CD14-positive monocyte (primary cell): ENCODE data around the gene EFHC2. TPM values are rescaled to one million over a fixed set of nuclear protein-coding genes. Genes with fewer than 3 reads are reported as not detected.

ENCODE experiments used
- DNase-seq, 3 donors: peaks; one replicate each; pipeline ENCODE4 v3.0.0-alpha.2; 2011 to 2022
- H2AFZ ChIP-seq: 2 replicates; pipeline ENCODE4 v1.6.0; 2012; ENCODE audit warnings: mild to moderate bottlenecking, low read depth, low read length, inconsistent platforms; ENCODE audit not compliant: insufficient read depth, poor library complexity, severe bottlenecking
- H3K27ac ChIP-seq, 2 donors: 1 replicate in 1 of 2; 2 replicates in 1 of 2; pipeline ENCODE4 v1.5.1; 2012 to 2013; ENCODE audit warnings: low read length in 2 of 2, control low read depth in 1 of 2, inconsistent platforms in 1 of 2, low read depth in 1 of 2, mild to moderate bottlenecking in 1 of 2
- H3K27me3 ChIP-seq, 2 donors: one replicate each; pipeline versions ENCODE4 v1.6.0 to v1.6.1; 2011 to 2013; ENCODE audit warnings: low read length in 2 of 2; ENCODE audit not compliant: control insufficient read depth in 2 of 2, insufficient read depth in 2 of 2
- H3K36me3 ChIP-seq, 2 donors: replicated peaks in 1 of 2; 1 replicate in 1 of 2; 2 replicates in 1 of 2; pipeline versions ENCODE4 v1.5.1 to v1.6.1; 2012 to 2013; ENCODE audit warnings: low read length in 2 of 2, control low read depth in 1 of 2, inconsistent platforms in 1 of 2, mild to moderate bottlenecking in 1 of 2; ENCODE audit not compliant: insufficient read depth in 2 of 2, control insufficient read depth in 1 of 2
- H3K4me1 ChIP-seq, 2 donors: 1 replicate in 1 of 2; 2 replicates in 1 of 2; pipeline versions ENCODE4 v1.5.1 to v1.6.1; 2012 to 2013; ENCODE audit warnings: low read length in 2 of 2, control low read depth in 1 of 2, inconsistent platforms in 1 of 2, mild to moderate bottlenecking in 1 of 2, moderate library complexity in 1 of 2; ENCODE audit not compliant: insufficient read depth in 2 of 2, control insufficient read depth in 1 of 2
- H3K4me2 ChIP-seq: replicated peaks from 2 replicates; pipeline ENCODE3; 2012; ENCODE audit warnings: low read length, moderate library complexity, mild to moderate bottlenecking; ENCODE audit not compliant: poor library complexity, severe bottlenecking; ENCODE audit errors: extremely low read depth
- H3K4me3 ChIP-seq, 3 experiments: fragments of 200-600 bp in 1 of 3; sonication (generic) in 1 of 3; replicated peaks in 1 of 3; 1 replicate in 2 of 3; 2 replicates in 1 of 3; pipeline ENCODE4 v1.5.1; 2011 to 2013; ENCODE audit warnings: low read length in 3 of 3, mild to moderate bottlenecking in 3 of 3, control low read depth in 2 of 3, low read depth in 2 of 3, inconsistent platforms in 1 of 3, moderate library complexity in 1 of 3
- H3K79me2 ChIP-seq: 2 replicates; pipeline ENCODE4 v1.6.0; 2012; ENCODE audit warnings: mild to moderate bottlenecking, control low read depth, inconsistent platforms, low read length, moderate library complexity; ENCODE audit not compliant: insufficient read depth
- H3K9ac ChIP-seq: 2 replicates; pipeline ENCODE4 v1.6.0; 2017; ENCODE audit warnings: low read length, mild to moderate bottlenecking; ENCODE audit not compliant: insufficient read depth, poor library complexity, severe bottlenecking
- H3K9me3 ChIP-seq, 2 donors: replicated peaks in 1 of 2; 1 replicate in 1 of 2; 2 replicates in 1 of 2; pipeline versions ENCODE4 v1.5.1 to v1.6.1; 2012 to 2013; ENCODE audit warnings: low read length in 2 of 2, control low read depth in 1 of 2; ENCODE audit not compliant: control insufficient read depth in 1 of 2, insufficient read depth in 1 of 2
- H4K20me1 ChIP-seq: 2 replicates; pipeline ENCODE4 v1.6.0; 2012; ENCODE audit warnings: mild to moderate bottlenecking, low read length, control low read depth, moderate library complexity; ENCODE audit not compliant: insufficient read depth
- H3K27ac Mint-ChIP-seq, 7 donors: one replicate each; pipeline ENCODE4 v1.8.0; 2020; ENCODE audit warnings: mild to moderate bottlenecking in 7 of 7, mixed read lengths in 7 of 7, moderate library complexity in 6 of 7, inconsistent platforms in 2 of 7
- H3K27me3 Mint-ChIP-seq, 3 donors: one replicate each; pipeline ENCODE4 v1.8.0; 2021 to 2022; ENCODE audit warnings: low read depth in 3 of 3, mild to moderate bottlenecking in 3 of 3, mixed read lengths in 3 of 3, moderate library complexity in 3 of 3, inconsistent platforms in 1 of 3
- H3K36me3 Mint-ChIP-seq, 2 donors: one replicate each; pipeline ENCODE4 v1.8.0; 2020; ENCODE audit warnings: mixed read lengths in 2 of 2, inconsistent platforms in 1 of 2, mild to moderate bottlenecking in 1 of 2
- H3K4me1 Mint-ChIP-seq: one replicate; pipeline ENCODE4 v1.8.0; 2020; ENCODE audit warnings: mild to moderate bottlenecking, mixed read lengths
- H3K4me3 Mint-ChIP-seq, 2 donors: one replicate each; pipeline ENCODE4 v1.8.0; 2020; ENCODE audit warnings: mild to moderate bottlenecking in 2 of 2, mixed read lengths in 2 of 2, moderate library complexity in 1 of 2
- H3K9me3 Mint-ChIP-seq, 7 donors: one replicate each; pipeline ENCODE4 v1.8.0; 2020 to 2022; ENCODE audit warnings: mixed read lengths in 7 of 7, mild to moderate bottlenecking in 6 of 7, moderate library complexity in 6 of 7, inconsistent platforms in 2 of 7
- WGBS: methylation state at CpG from one replicate; pipeline ENCODE4 v1.1.5; 2013; ENCODE audit warnings: missing lambda C conversion rate; ENCODE audit not compliant: insufficient coverage; 5-methylcytosine and 5-hydroxymethylcytosine counted together
- intact Hi-C, 2 donors: fragments of 100-400 bp; cut with micrococcal nuclease; formaldehyde crosslinking; loops; one replicate each; pipeline versions ENCODE4 v1.15.0 to v1.15.1; 2023
- polyA plus RNA-seq, 3 donors: library from polyadenylated mRNA; depleted of rRNA in 1 of 3; unstranded in 2 of 3; stranded (reverse) in 1 of 3; fragments of 300-500 nt in 2 of 3; fragments of >200 nt in 1 of 3; fragmentation: Illumina TruSeq in 2 of 3; gene quantifications; 1 replicate in 2 of 3; 2 replicates in 1 of 3; pipeline ENCODE4 v1.2.3, GENCODE V29; 2012 to 2021
- TF ChIP-seq, protein P1 (sequence below): fragments of 200-600 bp; IDR thresholded peaks from one replicate; pipeline ENCODE4 v1.8.0; 2022; ENCODE audit warnings: antibody characterized with exemption, mild to moderate bottlenecking

Gene EFHC2
- polyA plus RNA-seq, 3 donors, result 0.05 to 0.22 TPM; not detected in 1

DNA sequence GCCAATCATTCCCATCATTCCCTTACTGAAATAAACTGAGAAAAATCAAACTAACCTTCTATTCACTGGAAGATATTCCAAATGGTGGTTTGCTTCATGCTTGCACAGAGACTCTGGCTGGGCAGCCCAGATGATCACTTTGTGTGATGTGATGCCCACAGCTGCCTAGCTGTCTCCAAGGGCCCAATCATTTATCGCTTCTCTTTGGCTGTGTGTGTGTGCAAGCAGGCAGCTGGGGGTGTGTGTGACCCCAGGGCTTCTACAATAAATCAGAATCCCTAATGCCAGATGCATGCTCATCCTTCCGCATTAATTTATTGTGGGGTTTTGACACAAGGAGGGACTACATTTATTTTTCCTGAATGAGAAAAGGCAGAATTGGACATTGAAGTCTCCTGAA is 230.1 kb downstream of the EFHC2 start:
- Histone ChIP-seq H3K27ac (no peak overlapping the region), H3K9me3 (no peaks in the 10 kb centered on the region), H4K20me1 (no peaks in the 10 kb centered on the region), H3K4me1 (no peaks in the 10 kb centered on the region), H3K36me3 (no peaks in the 10 kb centered on the region), H3K79me2 (no peaks in the 10 kb centered on the region), H2AFZ (no peak overlapping the region), H3K9ac (no peak overlapping the region), H3K4me3 (no peak overlapping the region), H3K27me3 (peaks cover 0 to 2% of the 10 kb centered on the region in 2 donors), H3K4me2 (no peak overlapping the region)
- no peak overlapping the region for H3K4me3 Mint-ChIP-seq
- peaks cover 0 to 2% (median 0%) of the 10 kb centered on the region in 7 donors for H3K9me3 Mint-ChIP-seq
- WGBS, result no CpG with 5 or more reads among the region's 2 CpGs
- H3K27ac Mint-ChIP-seq, result no peak overlapping the region
- intact Hi-C loops, result no loop called here
- H3K36me3 Mint-ChIP-seq, result no peaks in the 10 kb centered on the region
- TF ChIP-seq, protein P1, sequence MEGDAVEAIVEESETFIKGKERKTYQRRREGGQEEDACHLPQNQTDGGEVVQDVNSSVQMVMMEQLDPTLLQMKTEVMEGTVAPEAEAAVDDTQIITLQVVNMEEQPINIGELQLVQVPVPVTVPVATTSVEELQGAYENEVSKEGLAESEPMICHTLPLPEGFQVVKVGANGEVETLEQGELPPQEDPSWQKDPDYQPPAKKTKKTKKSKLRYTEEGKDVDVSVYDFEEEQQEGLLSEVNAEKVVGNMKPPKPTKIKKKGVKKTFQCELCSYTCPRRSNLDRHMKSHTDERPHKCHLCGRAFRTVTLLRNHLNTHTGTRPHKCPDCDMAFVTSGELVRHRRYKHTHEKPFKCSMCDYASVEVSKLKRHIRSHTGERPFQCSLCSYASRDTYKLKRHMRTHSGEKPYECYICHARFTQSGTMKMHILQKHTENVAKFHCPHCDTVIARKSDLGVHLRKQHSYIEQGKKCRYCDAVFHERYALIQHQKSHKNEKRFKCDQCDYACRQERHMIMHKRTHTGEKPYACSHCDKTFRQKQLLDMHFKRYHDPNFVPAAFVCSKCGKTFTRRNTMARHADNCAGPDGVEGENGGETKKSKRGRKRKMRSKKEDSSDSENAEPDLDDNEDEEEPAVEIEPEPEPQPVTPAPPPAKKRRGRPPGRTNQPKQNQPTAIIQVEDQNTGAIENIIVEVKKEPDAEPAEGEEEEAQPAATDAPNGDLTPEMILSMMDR, result no peak
- DNase-seq, result no peak
- peaks cover 4% of the 10 kb centered on the region for H3K4me1 Mint-ChIP-seq
- H3K27me3 Mint-ChIP-seq, result peaks cover 0 to 6% (median 0%) of the 10 kb centered on the region in 3 donors

DNA sequence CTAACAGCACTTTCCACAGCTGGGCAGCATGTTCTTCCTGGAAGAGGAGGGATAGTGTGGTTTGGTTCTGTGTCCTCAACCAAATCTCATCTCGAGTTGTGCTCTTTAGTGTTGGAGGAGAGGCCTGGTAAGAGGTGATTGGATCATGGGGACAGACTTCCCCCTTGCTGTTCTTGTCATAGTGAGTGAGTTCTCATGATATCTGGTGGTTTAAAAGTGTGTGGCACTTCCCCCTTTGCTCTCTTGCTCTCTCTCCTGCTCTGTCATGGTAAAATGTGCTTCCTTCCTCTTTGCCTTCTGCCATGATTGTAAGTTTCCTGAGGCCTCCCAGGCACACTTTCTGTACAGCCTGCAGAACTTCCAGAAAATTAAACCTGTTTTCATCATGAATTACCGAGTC is 236.6 kb downstream of the EFHC2 start:
- Mint-ChIP-seq H3K4me3 (no peak overlapping the region), H3K27me3 (peaks cover 0 to 10% (median 1%) of the 10 kb centered on the region in 3 donors), H3K27ac (peak overlapping the region in 6 of 7 donors; percentile 0 to 81 (median 49)), H3K9me3 (peaks cover 17 to 26% (median 21%) of the 10 kb centered on the region in 7 donors), H3K36me3 (peaks cover 0 to 3% of the 10 kb centered on the region in 2 donors), H3K4me1 (peaks cover 12% of the 10 kb centered on the region)
- Histone ChIP-seq H3K4me3 (no peak overlapping the region), H4K20me1 (no peaks in the 10 kb centered on the region), H3K9me3 (peaks cover 9 to 11% of the 10 kb centered on the region in 2 donors), H3K79me2 (no peaks in the 10 kb centered on the region), H3K4me1 (peaks cover 0 to 3% of the 10 kb centered on the region in 2 donors), H3K4me2 (no peak overlapping the region), H3K27me3 (no peaks in the 10 kb centered on the region), H3K9ac (no peak overlapping the region), H3K27ac (peak overlapping the region in 1 of 2 donors; percentile 57), H3K36me3 (no peaks in the 10 kb centered on the region), H2AFZ (no peak overlapping the region)
- no CpG with 5 or more reads among the region's 2 CpGs for WGBS
- TF ChIP-seq, protein P1, result no peak
- peak; percentile 24 to 50 (median 25) for DNase-seq
- intact Hi-C loops, result no loop called here
